GM12878 (cell line): ENCODE measurements around the gene MAP2K7. TPM values are rescaled to one million over a fixed set of nuclear protein-coding genes. Genes with fewer than 3 reads are reported as not detected.

Source experiments
- ATAC-seq: fragments of 200-7000 bp; cut with Tn5 transposase; 3 replicates; pipeline ENCODE4 v1.9.1; 2020; ENCODE audit warnings: mild to moderate bottlenecking, moderate library complexity
- BruUV-seq: library from RNA; stranded (reverse); fragments of 400-500 nt; replicated peaks from 2 replicates; lab custom pipeline; 2021; lab: Mats Ljungman, UMichigan
- CTCF ChIA-PET: fragments of 300-600 bp; sonication (Branson Sonifier 250); formaldehyde crosslinking; extraction: SDS; loops from one replicate; lab custom pipeline; 2021; ENCODE audit warnings: inconsistent platforms; lab: Yijun Ruan, JAX
- POLR2A ChIA-PET: fragments of 350-600 bp; formaldehyde crosslinking; extraction: SDS; loops from one replicate; lab custom pipeline; 2021; ENCODE audit warnings: inconsistent platforms; lab: Charles Lee
- RAD21 ChIA-PET: fragments of 300-600 bp; sonication (Branson Sonifier 250); formaldehyde crosslinking; loops from one replicate; lab custom pipeline; 2023; ENCODE audit warnings: antibody characterized with exemption; ENCODE audit not compliant: unreplicated experiment; lab: Charles Lee
- SMC1A ChIA-PET: fragments of 300-600 bp; sonication (Branson Sonifier 250); formaldehyde crosslinking; loops from one replicate; lab custom pipeline; 2023; ENCODE audit not compliant: unreplicated experiment, uncharacterized antibody; lab: Charles Lee
- DNase-seq: peaks from one replicate; pipeline ENCODE4 v3.0.0-alpha.2; 2011; ENCODE audit warnings: low read depth, low spot score
- FAIRE-seq: peaks from 3 replicates; lab custom pipeline; 2011; peaks lifted over from hg19 to GRCh38; lab: Jason Lieb, UNC
- H2AFZ ChIP-seq: 2 replicates; pipeline ENCODE4 v1.6.0; 2011; ENCODE audit warnings: low read depth, low read length, control low read depth; ENCODE audit not compliant: control insufficient read depth
- H3K27ac ChIP-seq: 2 replicates; pipeline ENCODE4 v1.5.1; 2011; ENCODE audit warnings: control low read depth; ENCODE audit not compliant: control insufficient read depth, insufficient read depth
- H3K27me3 ChIP-seq, 2 experiments: replicated peaks in 1 of 2; 2 replicates each; pipeline versions ENCODE4 v1.6.0 to v1.6.1; 2011; ENCODE audit warnings: low read length in 1 of 2; ENCODE audit not compliant: control insufficient read depth in 2 of 2, insufficient read depth in 2 of 2
- H3K36me3 ChIP-seq, 2 experiments: 2 replicates each; pipeline ENCODE4 v1.5.1; 2011; ENCODE audit warnings: low read length in 1 of 2; ENCODE audit not compliant: control insufficient read depth in 2 of 2, insufficient read depth in 2 of 2
- H3K4me1 ChIP-seq: 2 replicates; pipeline ENCODE4 v1.6.1; 2011; ENCODE audit warnings: mild to moderate bottlenecking, low read length, moderate library complexity, mixed read lengths; ENCODE audit not compliant: control insufficient read depth, insufficient read depth
- H3K4me2 ChIP-seq: 2 replicates; pipeline ENCODE4 v1.6.0; 2011; ENCODE audit warnings: control low read depth; ENCODE audit not compliant: control insufficient read depth, insufficient read depth
- H3K4me3 ChIP-seq: fragments of 200-600 bp; sonication (generic); 2 replicates; pipeline ENCODE4 v1.5.1; 2016
- H3K79me2 ChIP-seq: 2 replicates; pipeline ENCODE4 v1.6.0; 2011; ENCODE audit warnings: low read length; ENCODE audit not compliant: control insufficient read depth, insufficient read depth
- H3K9ac ChIP-seq: 2 replicates; pipeline ENCODE4 v1.8.0; 2011; ENCODE audit warnings: low read length, control low read depth, mixed read lengths; ENCODE audit not compliant: control insufficient read depth, insufficient read depth
- H3K9me3 ChIP-seq: replicated peaks from 3 replicates; pipeline ENCODE4 v1.5.1; 2011; ENCODE audit warnings: mild to moderate bottlenecking, low read length; ENCODE audit not compliant: control insufficient read depth, insufficient read depth
- H4K20me1 ChIP-seq: 2 replicates; pipeline ENCODE4 v1.6.0; 2011; ENCODE audit not compliant: control insufficient read depth, insufficient read depth
- CREM ChIP-seq: IDR thresholded peaks from 2 replicates; pipeline ENCODE4 v1.6.1; 2014; ENCODE audit warnings: antibody characterized with exemption, low read depth
- EGR1 ChIP-seq, 2 experiments: IDR thresholded peaks; 1 replicate in 1 of 2; 2 replicates in 1 of 2; pipeline ENCODE4 v1.6.1; 2011 to 2012; ENCODE audit warnings: low read depth in 2 of 2, low read length in 2 of 2, borderline replicate concordance in 1 of 2, mild to moderate bottlenecking in 1 of 2, moderate library complexity in 1 of 2
- GATAD2B ChIP-seq: fragments of 450-650 bp; conservative IDR thresholded peaks from 2 replicates; pipeline ENCODE4 v1.6.1; 2017; ENCODE audit warnings: low read depth, mild to moderate bottlenecking, moderate library complexity
- NBN ChIP-seq: fragments of 450-650 bp; IDR thresholded peaks from 2 replicates; pipeline ENCODE4 v1.6.1; 2016
- NFXL1 ChIP-seq: fragments of 450-650 bp; IDR thresholded peaks from 2 replicates; pipeline ENCODE4 v1.6.1; 2017; ENCODE audit warnings: antibody characterized with exemption, mild to moderate bottlenecking, borderline replicate concordance
- NFYA ChIP-seq: IDR thresholded peaks from 2 replicates; pipeline ENCODE4 v1.6.1; 2011; ENCODE audit warnings: low read depth, mild to moderate bottlenecking, low read length, improper control_type of control experiment, borderline replicate concordance
- NKRF ChIP-seq: fragments of 450-650 bp; conservative IDR thresholded peaks from 2 replicates; pipeline ENCODE4 v1.6.1; 2017; ENCODE audit warnings: mild to moderate bottlenecking, moderate library complexity
- NR2C1 ChIP-seq: fragments of 450-650 bp; IDR thresholded peaks from 2 replicates; pipeline ENCODE4 v1.6.1; 2017; ENCODE audit warnings: antibody characterized with exemption, mild to moderate bottlenecking, moderate library complexity
- RB1 ChIP-seq: fragments of 450-650 bp; formaldehyde crosslinking; IDR thresholded peaks from 2 replicates; pipeline ENCODE4 v1.6.1; 2017; ENCODE audit warnings: mild to moderate bottlenecking, borderline replicate concordance
- SMC3 ChIP-seq: IDR thresholded peaks from 2 replicates; pipeline ENCODE4 v1.6.1; 2011; ENCODE audit warnings: low read length, improper control_type of control experiment, borderline replicate concordance
- STAT1 ChIP-seq: fragments of 450-650 bp; conservative IDR thresholded peaks from 2 replicates; pipeline ENCODE4 v1.6.1; 2014; ENCODE audit warnings: antibody characterized with exemption, mild to moderate bottlenecking
- TCF3 ChIP-seq: IDR thresholded peaks from 2 replicates; pipeline ENCODE4 v1.6.1; 2012; ENCODE audit warnings: low read depth, mild to moderate bottlenecking, low read length, borderline replicate concordance; ENCODE audit not compliant: insufficient read depth
- ZBED1 ChIP-seq: IDR thresholded peaks from 2 replicates; pipeline ENCODE4 v1.6.1; 2016; ENCODE audit warnings: borderline replicate concordance
- ZNF592 ChIP-seq: fragments of 450-650 bp; IDR thresholded peaks from 2 replicates; pipeline ENCODE4 v1.6.1; 2017; ENCODE audit warnings: mild to moderate bottlenecking, moderate library complexity
- whole genome bisulfite sequencing: methylation state at CpG from one replicate; pipeline ENCODE4 v1.1.6; 2016; ENCODE audit warnings: low lambda C conversion rate; ENCODE audit not compliant: insufficient replicate concordance, insufficient coverage; ENCODE audit errors: missing lambda C conversion rate; 5-methylcytosine and 5-hydroxymethylcytosine counted together
- in situ Hi-C: fragments of 300-500 bp; cut with MboI; formaldehyde crosslinking; loops from 9 replicates; pipeline ENCODE4 v1.14.3; 2018; ENCODE audit warnings: mixed read lengths
- intact Hi-C: fragments of 100-400 bp; cut with micrococcal nuclease; formaldehyde crosslinking; loops from one replicate; pipeline ENCODE4 v1.14.2; 2022; ENCODE audit not compliant: unreplicated experiment
- polyA plus RNA-seq, 11 experiments: library from polyadenylated mRNA; depleted of rRNA in 4 of 11; unstranded in 6 of 11; stranded (reverse) in 5 of 11; fragments of >200 nt; fragmentation: Nextera tagmentation in 4 of 11; fragmentation: Illumina TruSeq in 1 of 11; extraction: Ambion mirVana in 4 of 11; extraction: Trizol in 1 of 11; gene quantifications; 1 replicate in 1 of 11; 2 replicates in 10 of 11; pipeline versions ENCODE4 v1.2.1 to v1.2.3, GENCODE V29; 2011 to 2016; ENCODE audit warnings: inconsistent platforms in 2 of 11, missing spikeins in 2 of 11, low read depth in 1 of 11
- total RNA-seq, 4 experiments: library from RNA; depleted of rRNA in 3 of 4; stranded (reverse); fragments of >200 nt in 3 of 4; fragmentation: Illumina TruSeq in 1 of 4; extraction: Trizol in 1 of 4; gene quantifications; 2 replicates each; pipeline versions ENCODE4 v1.2.1 to v1.2.3, GENCODE V29; 2013 to 2021
- TF ChIP-seq, protein P1 (sequence below): fragments of 450-650 bp; IDR thresholded peaks from 2 replicates; pipeline ENCODE4 v1.6.1; 2018; ENCODE audit warnings: mild to moderate bottlenecking, low read depth, moderate library complexity; ENCODE audit not compliant: partially characterized antibody
- TF ChIP-seq, protein P2 (sequence below): IDR thresholded peaks from 2 replicates; pipeline ENCODE4 v1.6.1; 2011; ENCODE audit warnings: low read depth, mild to moderate bottlenecking, low read length, moderate library complexity, borderline replicate concordance; ENCODE audit errors: extremely low read depth

Gene MAP2K7
- total and polyA plus RNA-seq, 10 of the 15 experiments (the other 5 are each of a cell fraction or from before 2014, with no cell fraction given), result 0.34 to 32.2 (median 6.7) TPM

GRCh38 chr19:7934766-7935165, 31.1 kb downstream of the MAP2K7 start:
- no peak overlapping the region for H3K4me3 ChIP-seq
- H2AFZ ChIP-seq, result no peak overlapping the region
- DNase-seq, result no peak
- H3K36me3 ChIP-seq, result peaks cover 13 to 43% of the 10 kb centered on the region in 2 experiments; a peak in 3 of 4 replicates
- 93% methylated on average over 21 of the region's 21 CpGs for WGBS
- ChIA-PET POLR2A (no interaction called here), CTCF (no interaction called here), SMC1A (no interaction called here), RAD21 (no interaction called here)
- no peak overlapping the region for H3K4me2 ChIP-seq
- H4K20me1 ChIP-seq, result no peaks in the 10 kb centered on the region
- no peak overlapping the region for H3K27ac ChIP-seq
- BruUV-seq, result no TSS peak
- no peaks in the 10 kb centered on the region for H3K79me2 ChIP-seq
- no peaks in the 10 kb centered on the region for H3K9me3 ChIP-seq
- ATAC-seq, result no peak
- in situ Hi-C loops, result no loop called here
- H3K4me1 ChIP-seq, result no peaks in the 10 kb centered on the region
- no peak for FAIRE-seq
- no peak overlapping the region for H3K9ac ChIP-seq
- intact Hi-C loops, result no loop called here
- H3K27me3 ChIP-seq, result no peaks in the 10 kb centered on the region
- no peak for TF ChIP-seq TCF3
- no peak for TF ChIP-seq RB1
- TF ChIP-seq ZNF592, result no peak
- TF ChIP-seq EGR1 (IDR thresholded peaks at IDR 0.05; ENCODE audit: borderline replicate concordance in 1 of 2, low read depth in 2 of 2, low read length in 2 of 2), result no peak
- TF ChIP-seq NKRF, result no peak
- no peak for TF ChIP-seq NFYA
- no peak for TF ChIP-seq GATAD2B
- TF ChIP-seq NFXL1, result no peak
- TF ChIP-seq STAT1, result no peak
- no peak for TF ChIP-seq NBN
- TF ChIP-seq NR2C1, result no peak
- TF ChIP-seq CREM, result no peak
- TF ChIP-seq, protein P1, sequence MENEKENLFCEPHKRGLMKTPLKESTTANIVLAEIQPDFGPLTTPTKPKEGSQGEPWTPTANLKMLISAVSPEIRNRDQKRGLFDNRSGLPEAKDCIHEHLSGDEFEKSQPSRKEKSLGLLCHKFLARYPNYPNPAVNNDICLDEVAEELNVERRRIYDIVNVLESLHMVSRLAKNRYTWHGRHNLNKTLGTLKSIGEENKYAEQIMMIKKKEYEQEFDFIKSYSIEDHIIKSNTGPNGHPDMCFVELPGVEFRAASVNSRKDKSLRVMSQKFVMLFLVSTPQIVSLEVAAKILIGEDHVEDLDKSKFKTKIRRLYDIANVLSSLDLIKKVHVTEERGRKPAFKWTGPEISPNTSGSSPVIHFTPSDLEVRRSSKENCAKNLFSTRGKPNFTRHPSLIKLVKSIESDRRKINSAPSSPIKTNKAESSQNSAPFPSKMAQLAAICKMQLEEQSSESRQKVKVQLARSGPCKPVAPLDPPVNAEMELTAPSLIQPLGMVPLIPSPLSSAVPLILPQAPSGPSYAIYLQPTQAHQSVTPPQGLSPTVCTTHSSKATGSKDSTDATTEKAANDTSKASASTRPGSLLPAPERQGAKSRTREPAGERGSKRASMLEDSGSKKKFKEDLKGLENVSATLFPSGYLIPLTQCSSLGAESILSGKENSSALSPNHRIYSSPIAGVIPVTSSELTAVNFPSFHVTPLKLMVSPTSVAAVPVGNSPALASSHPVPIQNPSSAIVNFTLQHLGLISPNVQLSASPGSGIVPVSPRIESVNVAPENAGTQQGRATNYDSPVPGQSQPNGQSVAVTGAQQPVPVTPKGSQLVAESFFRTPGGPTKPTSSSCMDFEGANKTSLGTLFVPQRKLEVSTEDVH, result no peak
- TF ChIP-seq SMC3, result no peak
- TF ChIP-seq, protein P2, sequence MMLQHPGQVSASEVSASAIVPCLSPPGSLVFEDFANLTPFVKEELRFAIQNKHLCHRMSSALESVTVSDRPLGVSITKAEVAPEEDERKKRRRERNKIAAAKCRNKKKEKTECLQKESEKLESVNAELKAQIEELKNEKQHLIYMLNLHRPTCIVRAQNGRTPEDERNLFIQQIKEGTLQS, result no peak
- TF ChIP-seq ZBED1, result no peak
